ENCODE data around the gene MEGF10.
"Not testable (repeated sequence)": the region's sequence is repeated elsewhere in the genome, so short reads cannot be mapped to it uniquely, and the experiment has no call there.

Gene MEGF10

DNA sequence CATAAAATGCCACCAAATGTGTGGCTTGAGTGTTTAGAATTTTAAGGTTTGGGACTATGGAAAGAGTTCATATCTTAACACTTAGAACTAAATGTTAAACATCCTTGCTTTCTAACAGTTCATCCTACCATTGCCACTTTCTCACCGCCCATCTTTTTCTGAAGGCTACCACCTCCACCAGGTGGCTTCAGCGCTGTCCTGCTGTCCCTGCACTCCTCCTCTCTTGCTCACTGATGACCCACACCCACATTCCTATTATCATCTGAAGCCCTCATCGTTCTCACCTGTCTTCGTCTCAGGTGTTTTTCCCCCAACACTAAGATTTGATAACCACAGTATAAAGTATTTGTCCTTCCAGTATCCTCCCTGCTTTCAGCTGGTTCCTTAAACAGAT is 7.4 kb downstream of the MEGF10 start:
- DNase-seq (ENCODE audit: low read depth) = no peak

DNA sequence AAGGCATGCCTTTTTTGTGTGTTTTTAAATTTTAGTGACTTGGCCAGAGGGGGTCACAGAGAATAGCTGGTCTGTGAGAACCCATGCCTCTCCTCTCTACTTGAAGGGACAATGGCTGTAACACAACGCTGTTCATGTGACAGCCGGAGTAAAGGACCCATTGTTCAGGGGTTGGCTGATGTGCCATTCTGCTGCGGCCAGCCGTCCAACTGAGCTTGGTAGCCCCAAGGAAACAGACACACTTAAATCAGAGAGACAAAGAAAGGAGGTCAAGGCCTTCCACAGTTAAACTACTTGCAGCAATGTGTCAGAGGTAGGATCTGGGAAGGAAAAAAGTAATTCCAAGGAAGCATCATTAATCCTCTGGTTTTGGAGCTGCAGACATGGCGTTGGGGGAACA is 8.1 kb downstream of the MEGF10 start:
- no peak for DNase-seq (ENCODE audit: low read depth)

GRCh38 chr5:127299678-127300077 is 9.1 kb downstream of the MEGF10 start:
- DNase-seq (ENCODE audit: low read depth) = no peak

DNA sequence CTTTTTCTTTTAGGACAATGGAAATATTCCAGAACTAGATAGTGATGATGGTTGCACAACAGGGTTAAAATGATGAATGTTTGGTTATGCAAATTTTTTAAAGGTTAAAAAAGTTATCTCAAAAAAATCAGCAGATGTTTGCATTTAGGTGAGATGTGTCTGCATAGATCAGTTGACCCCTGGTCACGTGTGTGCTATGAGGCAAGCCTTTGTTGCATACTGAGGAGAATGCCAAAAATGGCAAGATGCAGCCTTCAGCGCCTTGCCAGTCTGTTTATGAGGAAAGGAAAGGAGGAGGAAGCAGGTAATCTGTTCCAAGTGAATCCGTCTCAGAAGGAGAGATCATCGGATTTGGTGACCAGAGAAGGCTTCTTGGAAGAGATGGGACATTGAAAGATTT is 11.9 kb downstream of the MEGF10 start:
- no peak for DNase-seq (ENCODE audit: low read depth)

DNA sequence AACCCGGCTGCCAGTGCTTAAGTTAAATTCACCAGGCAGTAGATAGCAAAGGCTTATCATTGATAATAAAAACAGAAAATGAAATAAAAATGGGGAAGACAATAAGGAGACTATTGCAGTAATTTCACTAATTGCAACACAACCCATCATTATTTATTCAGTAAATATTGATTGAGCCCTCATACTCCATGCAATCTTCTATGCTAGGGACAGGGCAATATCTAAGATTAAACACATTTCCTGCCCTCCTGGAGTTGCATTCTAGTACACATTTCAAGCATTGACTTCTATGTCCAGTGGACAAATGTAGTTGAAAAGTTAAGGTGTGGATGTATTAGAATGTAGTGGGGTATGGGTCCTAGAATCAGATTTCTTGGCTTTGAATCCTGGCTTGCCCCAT is 12.8 kb downstream of the MEGF10 start:
- no peak for DNase-seq (ENCODE audit: low read depth)

GRCh38 chr5:127305493-127305892 is 14.9 kb downstream of the MEGF10 start:
- no peak for DNase-seq (ENCODE audit: low read depth)

DNA sequence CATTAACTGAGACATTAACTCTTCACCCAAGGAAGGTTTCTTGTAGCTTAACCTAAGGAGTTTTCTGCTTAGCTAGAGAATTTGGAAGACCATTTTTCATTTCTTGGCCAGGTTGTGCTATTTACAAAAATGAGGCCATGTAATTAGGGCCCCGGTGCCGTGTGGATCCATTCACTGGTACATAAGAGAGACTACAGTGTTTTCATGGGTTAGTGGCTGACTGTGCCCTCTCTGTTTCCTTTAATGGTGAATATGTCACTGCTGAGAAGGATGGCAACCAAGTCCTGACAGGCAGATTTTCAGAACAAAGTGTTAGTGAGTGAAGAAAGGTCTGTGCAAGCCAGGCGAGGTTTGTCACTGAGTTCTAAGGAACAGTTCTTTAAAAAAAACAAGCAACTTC is 15.4 kb downstream of the MEGF10 start:
- DNase-seq (ENCODE audit: low read depth) = no peak

GRCh38 chr5:127306647-127307046 is 16.1 kb downstream of the MEGF10 start:
- no peak for DNase-seq (ENCODE audit: low read depth)

- DNase-seq (ENCODE audit: low read depth) = no peak
Observed at GRCh38 chr5:127307868-127308267, 17.3 kb downstream of the MEGF10 start.

DNA sequence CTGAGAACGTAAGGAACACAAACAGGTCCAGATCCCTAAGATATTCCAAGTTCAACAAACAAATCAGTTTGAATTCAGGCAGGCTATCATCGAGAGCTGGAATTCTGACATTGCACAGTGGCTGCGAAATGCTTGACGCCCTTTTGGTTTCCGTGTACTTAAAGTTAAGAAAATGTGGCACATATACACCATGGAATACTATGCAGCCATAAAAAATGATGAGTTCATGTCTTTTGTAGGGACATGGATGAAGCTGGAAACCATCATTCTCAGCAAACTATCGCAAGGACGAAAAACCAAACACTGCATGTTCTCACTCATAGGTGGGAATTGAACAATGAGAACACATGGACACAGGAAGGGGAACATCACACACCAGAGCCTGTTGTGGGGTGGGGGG is 17.7 kb downstream of the MEGF10 start:
- DNase-seq (ENCODE audit: low read depth) = not testable (repeated sequence)

DNA sequence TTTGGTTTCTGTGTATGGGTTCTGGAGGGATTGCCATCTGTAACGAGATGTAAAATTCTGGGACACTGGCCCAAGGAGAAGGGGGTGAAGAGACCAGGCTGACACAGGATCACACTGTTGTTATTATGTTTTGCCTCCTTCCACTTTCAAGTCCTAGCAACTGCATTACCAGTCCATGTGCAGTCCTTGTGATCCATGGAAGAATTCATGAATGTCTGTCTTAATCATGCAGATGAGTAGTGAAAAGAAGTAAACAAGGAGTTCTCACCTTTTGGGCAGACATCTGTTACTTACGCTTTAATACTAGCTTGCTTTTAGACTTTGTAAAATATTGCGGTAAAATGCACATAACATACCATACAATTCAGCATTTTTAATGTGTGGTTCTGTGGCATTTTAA is 18.3 kb downstream of the MEGF10 start:
- DNase-seq (ENCODE audit: low read depth) = no peak

- no peak for DNase-seq (ENCODE audit: low read depth)
Observed at GRCh38 chr5:127311349-127311748, 20.8 kb downstream of the MEGF10 start.

- DNase-seq (ENCODE audit: low read depth) = no peak
Observed at GRCh38 chr5:127311781-127312525, 21.4 kb downstream of the MEGF10 start.

GRCh38 chr5:127313379-127313778 is 22.8 kb downstream of the MEGF10 start:
- no peak for DNase-seq (ENCODE audit: low read depth)

DNA sequence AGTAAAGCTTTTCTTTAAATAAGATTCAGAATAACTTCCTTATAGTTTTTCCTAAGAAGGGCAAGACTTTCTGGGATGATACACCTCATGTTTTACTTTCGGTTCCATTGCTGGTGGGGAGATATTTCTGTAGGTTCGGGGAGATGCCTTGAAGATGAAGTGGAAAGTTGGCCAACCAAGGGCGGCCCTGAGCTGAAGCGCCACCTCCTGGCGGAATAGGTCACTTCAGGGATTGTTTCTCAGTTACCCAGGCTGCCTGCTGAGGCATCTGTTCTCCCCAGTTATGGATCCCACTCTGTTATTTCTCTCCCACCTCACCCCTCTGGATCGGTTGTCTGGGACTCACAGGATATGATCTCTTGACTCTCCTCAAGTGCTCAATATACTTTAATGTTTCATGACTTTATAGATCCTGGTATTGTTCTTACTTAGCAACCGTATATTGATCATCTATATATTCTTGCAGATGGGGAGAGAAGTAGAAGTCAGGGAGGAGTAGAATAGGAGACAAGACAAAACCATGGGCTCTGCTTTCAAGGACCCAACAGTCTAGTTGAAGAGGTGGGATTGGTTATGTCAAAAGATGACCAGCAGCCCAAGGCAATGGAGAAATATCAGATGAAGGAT is 23.4 kb downstream of the MEGF10 start:
- peak; percentile 60 for DNase-seq (ENCODE audit: low read depth)

- DNase-seq (ENCODE audit: low read depth) = no peak
Observed at GRCh38 chr5:127316011-127316410, 25.4 kb downstream of the MEGF10 start.

- not testable (repeated sequence) for DNase-seq (ENCODE audit: low read depth)
Observed at GRCh38 chr5:127317385-127317784, 26.8 kb downstream of the MEGF10 start.

GRCh38 chr5:127320032-127320965 is 29.7 kb downstream of the MEGF10 start:
- DNase-seq (ENCODE audit: low read depth) = no peak

GRCh38 chr5:127321465-127321864 is 30.9 kb downstream of the MEGF10 start:
- no peak for DNase-seq (ENCODE audit: low read depth)

GRCh38 chr5:127322403-127322802 is 31.8 kb downstream of the MEGF10 start:
- DNase-seq (ENCODE audit: low read depth) = no peak

DNA sequence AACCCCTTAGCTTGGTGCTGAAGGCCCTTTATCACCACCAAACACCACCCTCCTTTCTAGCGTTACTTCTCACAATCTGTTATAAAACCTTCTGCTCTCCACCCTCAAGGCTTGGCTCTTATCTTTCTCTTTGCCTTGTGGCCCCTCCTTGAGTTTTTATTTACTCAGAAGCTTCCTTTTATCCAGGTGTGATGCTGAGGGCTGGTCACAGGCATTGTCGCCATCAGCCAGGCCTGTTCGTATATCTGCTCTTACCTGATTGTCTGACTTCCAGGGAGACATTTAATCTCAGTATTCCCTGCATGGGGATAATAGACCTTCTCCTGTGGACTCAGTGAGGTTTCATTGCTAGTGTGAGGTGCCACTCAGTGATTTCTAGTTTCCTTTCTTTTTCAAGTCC is 34.2 kb downstream of the MEGF10 start:
- no peak for DNase-seq (ENCODE audit: low read depth)

GRCh38 chr5:127326431-127326830 is 35.8 kb downstream of the MEGF10 start:
- no peak for DNase-seq (ENCODE audit: low read depth)
